ENCODE results near the gene HPCAL1. TPM values are rescaled to one million over a fixed set of nuclear protein-coding genes. Genes with fewer than 3 reads are reported as not detected.

The HPCAL1 gene
- total RNA-seq, 3 donors from 2014 or later = 42.0 to 98.1 (median 47.7) TPM

DNA sequence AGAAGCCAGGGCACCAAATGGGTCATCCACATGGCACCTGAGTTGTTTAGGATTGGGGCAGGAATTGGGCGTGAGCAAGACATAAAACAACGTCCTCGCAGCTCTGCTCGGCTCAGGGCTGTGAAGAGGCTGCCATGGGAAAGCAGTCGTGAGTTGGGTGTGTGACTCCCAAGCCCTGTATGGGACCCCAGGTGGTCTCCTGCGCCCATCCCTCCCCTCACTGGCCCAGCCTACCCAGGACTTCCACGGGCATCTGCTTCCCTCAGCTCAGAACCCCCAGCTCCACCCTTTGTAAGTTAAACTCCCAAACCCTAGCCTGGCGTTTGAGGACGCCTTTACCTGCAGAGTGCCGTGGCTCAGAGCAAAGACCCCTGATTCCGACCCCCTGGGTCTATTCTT lies 23.2 kb upstream of the HPCAL1 start:
- ATAC-seq (no peak), DNase-seq (peak in 1 of 3 donors; percentile 12)
- H3K36me3 ChIP-seq (ENCODE audit: low read depth) = no peaks in the 10 kb centered on the region
- no peak overlapping the region for H3K4me3 ChIP-seq
- intact Hi-C loops (cut with DNase I, micrococcal nuclease) = no loop called here
- TF ChIP-seq, protein P1, sequence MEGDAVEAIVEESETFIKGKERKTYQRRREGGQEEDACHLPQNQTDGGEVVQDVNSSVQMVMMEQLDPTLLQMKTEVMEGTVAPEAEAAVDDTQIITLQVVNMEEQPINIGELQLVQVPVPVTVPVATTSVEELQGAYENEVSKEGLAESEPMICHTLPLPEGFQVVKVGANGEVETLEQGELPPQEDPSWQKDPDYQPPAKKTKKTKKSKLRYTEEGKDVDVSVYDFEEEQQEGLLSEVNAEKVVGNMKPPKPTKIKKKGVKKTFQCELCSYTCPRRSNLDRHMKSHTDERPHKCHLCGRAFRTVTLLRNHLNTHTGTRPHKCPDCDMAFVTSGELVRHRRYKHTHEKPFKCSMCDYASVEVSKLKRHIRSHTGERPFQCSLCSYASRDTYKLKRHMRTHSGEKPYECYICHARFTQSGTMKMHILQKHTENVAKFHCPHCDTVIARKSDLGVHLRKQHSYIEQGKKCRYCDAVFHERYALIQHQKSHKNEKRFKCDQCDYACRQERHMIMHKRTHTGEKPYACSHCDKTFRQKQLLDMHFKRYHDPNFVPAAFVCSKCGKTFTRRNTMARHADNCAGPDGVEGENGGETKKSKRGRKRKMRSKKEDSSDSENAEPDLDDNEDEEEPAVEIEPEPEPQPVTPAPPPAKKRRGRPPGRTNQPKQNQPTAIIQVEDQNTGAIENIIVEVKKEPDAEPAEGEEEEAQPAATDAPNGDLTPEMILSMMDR (IDR thresholded peaks at IDR 0.05) = no peak
- H3K4me1 ChIP-seq (ENCODE audit: low read depth) = no peaks in the 10 kb centered on the region
- H3K9me3 ChIP-seq = no peaks in the 10 kb centered on the region

DNA sequence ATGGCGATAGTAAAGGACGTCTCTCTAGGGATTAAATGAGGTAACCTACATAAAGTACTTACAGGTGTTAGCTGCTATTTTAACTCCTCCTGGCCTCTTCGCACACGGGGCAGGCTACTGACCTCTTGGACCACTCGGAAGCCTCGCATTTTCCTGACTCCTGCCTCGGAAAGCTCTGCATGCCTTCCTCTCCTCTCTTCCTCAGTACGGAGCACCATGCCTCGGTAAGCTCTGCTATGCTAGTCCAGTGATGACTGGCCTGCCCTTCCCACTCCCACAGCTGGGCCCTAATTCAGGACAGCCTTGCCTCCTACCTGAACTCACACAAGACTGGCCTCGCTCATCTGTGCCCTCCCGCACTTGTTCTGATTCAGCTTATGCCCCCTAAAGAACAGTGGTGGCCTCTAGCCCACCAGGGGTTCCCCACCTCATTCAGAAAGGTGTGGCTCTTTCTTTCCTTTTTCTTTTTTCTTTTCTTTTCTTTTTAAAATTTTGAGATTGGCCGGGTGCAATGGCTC lies 22.7 kb upstream of the HPCAL1 start:
- no peaks in the 10 kb centered on the region for H3K36me3 ChIP-seq (ENCODE audit: low read depth)
- no peak overlapping the region for H3K4me3 ChIP-seq
- intact Hi-C loops (cut with DNase I, micrococcal nuclease) = no loop called here
- H3K9me3 ChIP-seq = no peaks in the 10 kb centered on the region
- ATAC-seq = no peak
- H3K4me1 ChIP-seq (ENCODE audit: low read depth) = no peaks in the 10 kb centered on the region
- TF ChIP-seq, protein P1 (IDR thresholded peaks at IDR 0.05) = no peak
- DNase-seq = peak in 1 of 3 donors; percentile 13

DNA sequence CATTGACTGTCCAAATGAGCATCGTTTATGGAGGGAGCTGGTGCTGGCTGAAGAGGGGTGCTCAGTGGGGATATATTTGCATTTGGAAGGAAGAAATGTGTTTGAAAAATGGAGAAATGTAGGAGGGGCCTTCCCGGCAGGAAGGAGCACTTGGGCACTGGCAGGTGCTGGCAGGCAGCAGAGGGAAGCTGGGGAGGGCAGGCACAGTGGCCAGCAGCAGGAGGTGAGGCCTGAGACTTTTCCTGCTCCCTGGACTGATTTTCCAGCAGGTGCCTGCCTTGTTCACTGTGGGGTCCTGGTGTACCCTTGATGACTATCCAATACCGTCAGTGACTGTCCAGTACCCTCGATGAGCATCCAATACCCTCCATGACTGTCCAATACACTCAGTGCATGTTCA lies 20.8 kb upstream of the HPCAL1 start:
- no peak for DNase-seq
- Histone ChIP-seq H3K9me3 (no peaks in the 10 kb centered on the region), H3K4me3 (no peak overlapping the region), H3K4me1 (ENCODE audit: low read depth) (peaks cover 9% of the 10 kb centered on the region), H3K36me3 (ENCODE audit: low read depth) (no peaks in the 10 kb centered on the region)
- intact Hi-C loops (cut with DNase I, micrococcal nuclease) = no loop called here
- TF ChIP-seq, protein P1 (IDR thresholded peaks at IDR 0.05) = no peak
- ATAC-seq = no peak

DNA sequence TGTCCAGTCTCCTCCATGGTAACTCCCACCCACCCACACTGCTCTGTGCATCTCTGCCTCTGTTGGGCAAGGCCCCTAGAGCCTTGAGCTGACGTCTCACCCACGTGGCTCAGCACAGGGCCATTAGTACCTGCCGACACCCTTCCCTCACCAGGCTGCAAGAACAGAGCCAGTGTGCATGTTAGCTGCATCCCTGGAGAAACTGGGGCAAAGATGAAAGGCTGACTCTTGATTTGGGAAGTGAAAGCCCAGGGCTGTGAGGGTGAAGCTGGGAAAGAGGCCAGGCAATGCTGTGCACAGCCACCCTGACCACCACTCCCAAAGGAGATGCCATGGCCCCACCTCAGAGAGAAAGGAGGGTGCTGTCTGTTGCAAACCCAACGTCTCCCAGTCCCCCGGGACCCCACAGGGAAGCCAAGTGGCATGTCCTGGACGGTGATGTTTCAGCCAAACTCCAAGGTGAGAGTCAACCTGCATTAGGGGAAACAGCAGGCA lies 20.0 kb upstream of the HPCAL1 start:
- DNase-seq (peak in 1 of 3 donors; percentile 23), ATAC-seq (no peak)
- H3K4me3 ChIP-seq = no peak overlapping the region
- H3K9me3 ChIP-seq = no peaks in the 10 kb centered on the region
- no peaks in the 10 kb centered on the region for H3K36me3 ChIP-seq (ENCODE audit: low read depth)
- TF ChIP-seq, protein P1 (IDR thresholded peaks at IDR 0.05) = no peak
- peaks cover 9% of the 10 kb centered on the region for H3K4me1 ChIP-seq (ENCODE audit: low read depth)
- intact Hi-C loops (cut with DNase I, micrococcal nuclease) = no loop called here

DNA sequence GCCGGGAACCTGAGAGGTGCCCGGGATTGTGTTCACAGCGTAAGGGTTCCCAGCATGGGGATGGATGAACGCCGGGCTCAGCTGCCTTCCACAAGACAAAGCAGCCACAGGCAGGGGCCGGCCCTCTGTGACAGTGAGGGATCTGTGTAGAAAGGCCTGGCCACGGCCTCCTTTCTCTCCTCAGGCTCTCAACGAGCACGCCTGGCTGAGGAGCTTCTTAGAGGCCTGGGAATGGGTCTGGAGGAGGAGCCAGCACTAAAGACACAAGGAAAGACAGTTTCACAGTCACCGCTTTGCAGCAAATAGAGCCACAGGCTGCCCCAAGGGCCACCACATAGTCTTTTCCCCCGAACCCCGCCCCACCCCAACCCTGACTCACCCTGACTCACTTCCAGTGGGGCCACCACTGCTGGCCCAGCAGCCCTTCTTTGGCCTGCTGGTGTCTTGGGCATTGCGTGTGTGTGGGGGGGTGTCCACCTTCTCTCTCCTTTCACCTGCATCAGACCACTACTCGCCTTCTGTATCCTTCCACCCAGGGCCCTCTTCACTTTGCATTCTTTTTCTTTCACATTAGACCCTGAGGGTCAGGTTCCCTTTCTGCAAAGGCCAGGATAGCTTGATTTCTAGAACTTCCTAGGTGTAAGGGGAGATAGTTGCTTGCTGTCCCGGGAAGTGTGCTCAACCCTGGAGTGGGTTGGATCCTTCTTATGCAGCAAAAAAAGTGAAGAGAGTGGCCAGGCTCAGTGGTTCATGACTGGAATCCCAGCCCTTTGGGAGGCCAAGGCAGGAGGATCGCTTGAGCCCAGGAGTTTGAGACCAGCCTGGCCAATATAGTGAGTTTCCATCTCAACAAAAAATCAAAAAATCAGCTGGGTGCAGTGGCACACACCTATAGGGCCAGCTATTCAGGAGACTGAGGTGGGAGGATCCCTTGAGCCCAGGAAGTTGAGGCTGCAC lies 19.3 kb upstream of the HPCAL1 start:
- H3K4me3 ChIP-seq = no peak overlapping the region
- H3K4me1 ChIP-seq (ENCODE audit: low read depth) = peaks cover 9% of the 10 kb centered on the region
- H3K9me3 ChIP-seq = no peaks in the 10 kb centered on the region
- no peaks in the 10 kb centered on the region for H3K36me3 ChIP-seq (ENCODE audit: low read depth)
- intact Hi-C loops (cut with DNase I, micrococcal nuclease) = no loop called here
- TF ChIP-seq, protein P1 (IDR thresholded peaks at IDR 0.05) = no peak
- DNase-seq (peak in 1 of 3 donors; percentile 6), ATAC-seq (peak; percentile 42)
